Stimulated activated CD4-positive, alpha-beta T cell treated with anti-CD3 and anti-CD28 coated beads, Interleukin-12 subunit alpha, Interleukin-12 subunit beta, amount 100 ng/mL, for 24 hours (primary cell): ENCODE measurements around the gene PUM2.

Source experiments
- DNase-seq, 2 experiments: peaks; one replicate each; pipeline ENCODE4 v3.0.0-alpha.2; 2020; ENCODE audit warnings: low read depth in 2 of 2

Gene PUM2

DNA sequence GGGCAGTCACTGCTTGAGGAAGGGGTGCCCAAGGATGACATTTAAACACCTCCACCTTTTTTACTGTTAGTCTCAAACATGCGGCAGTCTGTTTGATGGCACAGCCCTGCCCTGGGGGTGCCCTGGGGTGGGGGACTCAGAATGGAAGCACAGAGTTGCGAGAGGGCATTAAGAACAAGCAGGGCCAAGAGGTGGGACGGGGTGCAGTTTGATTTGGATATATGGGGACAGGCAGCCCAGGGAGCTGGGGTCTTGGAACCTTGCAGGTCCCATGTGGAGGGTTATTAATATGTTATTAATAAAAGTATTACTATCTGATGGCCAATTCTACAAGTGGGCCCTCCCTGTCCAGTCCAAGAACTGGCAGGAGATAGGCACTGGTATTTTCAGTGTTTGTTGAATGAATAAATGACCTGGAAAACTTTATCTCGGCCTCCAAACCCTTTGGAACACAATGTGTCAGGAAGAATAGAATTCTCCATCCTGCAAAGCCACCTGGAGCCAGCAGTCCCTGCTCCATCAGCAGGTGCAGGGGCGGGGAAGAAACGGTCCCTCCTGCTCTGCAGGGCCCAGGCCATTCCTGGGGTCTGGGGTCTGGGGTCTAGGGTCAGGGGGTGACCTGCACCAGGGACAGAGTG is 150.9 kb downstream of the PUM2 start:
- no peak for DNase-seq

DNA sequence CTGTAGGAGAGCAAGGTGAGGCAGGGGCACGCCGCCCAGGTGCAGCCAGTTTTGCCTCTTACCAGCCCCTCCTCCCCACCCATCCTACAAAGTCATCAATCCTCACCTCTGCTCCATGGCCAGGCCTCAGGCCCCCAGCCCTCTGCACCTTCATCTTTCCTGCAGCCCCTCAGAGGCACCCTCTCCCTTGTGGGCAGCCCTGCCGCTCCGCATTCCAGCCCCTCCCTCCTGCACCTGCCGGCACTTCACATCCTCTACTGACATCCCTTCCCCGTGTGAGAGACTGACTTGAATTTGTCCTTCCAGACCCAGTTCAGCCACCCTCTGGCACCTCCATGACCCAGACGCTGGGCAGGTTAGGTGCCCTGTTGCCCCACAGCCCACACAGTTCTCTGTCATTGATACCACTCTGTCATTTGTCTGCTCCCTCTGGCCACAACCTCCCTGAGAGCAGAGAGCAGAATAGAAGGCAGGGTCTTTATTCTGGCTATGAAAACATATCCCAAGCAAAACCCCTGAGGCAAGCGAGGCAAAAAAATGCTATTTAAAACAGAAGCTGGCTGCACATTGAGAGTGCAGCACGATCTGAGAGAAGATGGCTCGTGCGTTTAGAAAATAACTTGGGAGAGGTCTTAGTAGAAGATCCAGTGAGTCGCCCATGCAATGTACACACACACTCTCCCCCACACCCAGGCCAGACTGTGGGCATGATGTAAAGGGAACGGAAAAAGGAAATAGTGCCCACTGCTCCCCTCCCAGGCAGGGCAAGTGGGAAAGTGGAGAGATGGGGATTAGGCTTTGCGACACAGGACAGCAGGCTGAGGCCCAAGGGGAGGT is 151.6 kb downstream of the PUM2 start:
- no peak for DNase-seq
